ENCODE results near the gene LEPR.

- TF ChIP-seq, protein P1, sequence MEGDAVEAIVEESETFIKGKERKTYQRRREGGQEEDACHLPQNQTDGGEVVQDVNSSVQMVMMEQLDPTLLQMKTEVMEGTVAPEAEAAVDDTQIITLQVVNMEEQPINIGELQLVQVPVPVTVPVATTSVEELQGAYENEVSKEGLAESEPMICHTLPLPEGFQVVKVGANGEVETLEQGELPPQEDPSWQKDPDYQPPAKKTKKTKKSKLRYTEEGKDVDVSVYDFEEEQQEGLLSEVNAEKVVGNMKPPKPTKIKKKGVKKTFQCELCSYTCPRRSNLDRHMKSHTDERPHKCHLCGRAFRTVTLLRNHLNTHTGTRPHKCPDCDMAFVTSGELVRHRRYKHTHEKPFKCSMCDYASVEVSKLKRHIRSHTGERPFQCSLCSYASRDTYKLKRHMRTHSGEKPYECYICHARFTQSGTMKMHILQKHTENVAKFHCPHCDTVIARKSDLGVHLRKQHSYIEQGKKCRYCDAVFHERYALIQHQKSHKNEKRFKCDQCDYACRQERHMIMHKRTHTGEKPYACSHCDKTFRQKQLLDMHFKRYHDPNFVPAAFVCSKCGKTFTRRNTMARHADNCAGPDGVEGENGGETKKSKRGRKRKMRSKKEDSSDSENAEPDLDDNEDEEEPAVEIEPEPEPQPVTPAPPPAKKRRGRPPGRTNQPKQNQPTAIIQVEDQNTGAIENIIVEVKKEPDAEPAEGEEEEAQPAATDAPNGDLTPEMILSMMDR (conservative IDR thresholded peaks at IDR 0.05 in 1 of 2, IDR thresholded peaks at IDR 0.05 in 1 of 2; ENCODE audit: extremely low read depth in 1 of 2, insufficient read depth in 1 of 2, low read depth in 1 of 2, low read length in 2 of 2): no peak
- TF ChIP-seq EZH2 (IDR thresholded peaks at IDR 0.05; ENCODE audit: borderline replicate concordance, low read length): no peak
These were observed 7.5 kb upstream of the LEPR start for GRCh38 chr1:65412984-65413375.

Data from mammary epithelial cell (primary cell).